Stimulated activated naive CD4-positive, alpha-beta T cell treated with Interleukin-2 at 50 U/mL for 16 hours (primary cell): ENCODE measurements around the gene APH1B.

Experiments
- DNase-seq: peaks from one replicate; lab custom pipeline; 2025; lab: John Stamatoyannopoulos, UW

The APH1B gene

GRCh38 chr15:63254991-63255390, 22.4 kb upstream of the APH1B start:
- no peak for DNase-seq

DNA sequence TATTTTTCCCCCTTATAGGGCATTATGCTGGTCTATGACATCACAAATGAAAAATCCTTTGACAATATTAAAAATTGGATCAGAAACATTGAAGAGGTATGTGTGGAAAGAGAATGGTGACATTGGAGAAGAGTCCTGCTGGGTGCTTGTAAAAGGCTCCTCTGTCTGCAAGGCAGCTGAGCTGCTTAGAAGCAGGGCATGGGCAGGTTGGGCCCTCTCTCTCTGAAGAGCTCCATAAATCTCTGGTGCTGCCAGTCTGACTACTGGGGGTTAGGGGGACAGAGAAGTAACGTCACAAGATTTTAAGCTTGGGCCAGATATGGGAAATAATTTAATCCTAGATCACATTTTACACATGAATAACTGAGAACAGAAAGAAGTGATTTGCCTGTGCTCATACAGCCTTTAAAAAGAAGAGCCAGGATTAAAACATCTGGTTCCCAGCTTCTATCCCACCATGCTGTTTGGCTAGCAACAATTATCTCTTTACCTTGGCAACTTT, 21.9 kb upstream of the APH1B start:
- no peak for DNase-seq

GRCh38 chr15:63256433-63257274, 20.8 kb upstream of the APH1B start:
- no peak for DNase-seq

- DNase-seq: no peak
Observed at GRCh38 chr15:63258658-63259057, 18.7 kb upstream of the APH1B start.

- DNase-seq: no peak
Observed at GRCh38 chr15:63260791-63261190, 16.6 kb upstream of the APH1B start.

DNA sequence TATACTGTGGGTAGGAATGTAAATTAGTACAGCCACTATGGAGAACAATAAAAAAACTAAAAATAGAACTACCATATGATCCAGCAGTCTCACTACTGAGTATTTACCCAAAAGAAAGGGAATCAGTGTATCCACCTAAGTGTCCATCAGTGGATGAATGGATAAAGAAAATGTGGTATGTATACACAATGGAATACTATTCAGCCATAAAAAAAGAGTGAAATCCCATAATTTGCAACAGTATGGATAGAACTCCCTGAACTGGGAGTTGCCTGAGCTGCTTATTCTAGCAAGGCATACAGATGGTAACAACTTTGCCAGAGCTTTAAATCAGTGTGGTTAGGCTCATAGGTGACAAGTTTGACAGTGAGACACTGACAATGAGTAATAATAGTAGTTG, 16.1 kb upstream of the APH1B start:
- DNase-seq: no peak

GRCh38 chr15:63263519-63263918, 13.9 kb upstream of the APH1B start:
- no peak for DNase-seq

GRCh38 chr15:63264688-63265293, 12.6 kb upstream of the APH1B start:
- no peak for DNase-seq

DNA sequence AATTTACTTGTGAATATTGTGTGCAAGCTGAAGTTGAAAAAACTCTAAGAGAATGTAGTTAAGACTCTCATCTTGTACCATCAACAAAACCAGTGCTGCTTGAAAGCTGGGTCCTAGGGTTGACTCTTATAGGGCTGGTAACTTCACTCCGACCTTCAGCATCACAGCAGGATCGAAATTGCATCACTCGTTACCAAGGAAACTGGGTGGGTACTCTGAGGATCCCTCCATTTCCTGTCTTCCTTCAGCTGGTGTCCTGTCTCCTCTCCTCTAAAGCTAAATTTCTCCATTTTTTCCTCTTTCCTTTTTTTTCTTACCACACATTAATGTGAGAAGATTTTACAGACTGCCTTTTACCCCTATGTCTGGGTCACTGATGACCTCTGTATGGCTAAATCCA, 3.0 kb upstream of the APH1B start:
- DNase-seq: no peak

DNA sequence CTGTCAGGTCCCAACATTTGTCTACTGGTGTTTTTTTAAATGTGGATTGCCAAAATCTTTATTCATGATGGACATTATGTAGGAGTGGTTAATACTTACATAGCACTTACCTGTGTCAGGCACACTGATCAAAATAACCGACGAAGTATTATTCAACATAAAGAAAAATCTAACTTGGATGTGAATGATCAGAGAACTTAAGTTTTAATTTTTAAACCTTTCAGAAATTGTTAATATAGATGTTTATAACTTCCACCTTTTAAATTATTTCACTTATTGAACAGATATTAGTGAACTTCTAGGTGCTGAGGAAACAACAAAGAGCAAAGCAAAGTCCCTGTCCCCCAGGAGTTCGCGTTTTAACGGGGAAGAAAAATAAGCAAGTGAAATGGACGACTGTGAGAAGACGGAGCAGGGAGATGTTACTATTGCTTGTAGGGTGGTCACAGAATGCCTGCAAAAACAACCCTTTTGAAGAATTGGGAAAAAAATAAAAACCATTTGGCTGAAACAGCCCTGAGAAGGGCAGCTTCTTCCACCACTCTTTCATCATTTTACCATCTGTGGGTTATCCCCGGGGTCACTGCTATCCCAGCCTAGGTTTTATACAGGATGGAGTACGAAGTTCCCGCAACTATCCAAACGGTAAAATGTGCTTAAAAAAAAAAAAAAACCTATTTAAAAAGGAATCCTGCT, 915 bp upstream of the APH1B start:
- no peak for DNase-seq

DNA sequence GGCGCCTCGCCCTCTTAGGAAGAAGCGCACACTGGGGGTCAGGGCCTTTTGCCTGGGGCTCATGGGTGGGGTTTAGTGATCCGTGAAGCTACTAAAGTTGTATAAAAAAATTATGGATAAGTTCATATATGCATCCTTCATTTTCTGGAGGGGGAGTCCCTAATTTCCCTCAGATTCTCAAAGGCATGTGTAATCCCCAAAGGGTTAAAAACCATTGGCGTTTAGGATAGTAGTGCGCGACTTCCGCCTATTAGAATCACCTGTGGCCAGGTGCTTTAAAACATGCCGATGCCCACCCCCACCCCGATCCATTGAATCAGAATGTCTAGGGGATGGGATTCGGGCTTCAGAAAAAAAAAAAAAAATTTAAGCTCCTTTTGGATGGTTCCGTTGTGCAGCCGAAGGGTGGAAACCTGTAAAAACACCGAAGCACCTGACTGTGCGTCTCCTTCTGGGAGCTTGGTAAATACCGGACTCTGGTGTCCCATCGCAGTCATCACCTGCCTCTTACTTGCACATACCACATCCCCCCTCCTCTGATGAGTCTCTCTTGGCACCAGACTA, 570 bp downstream of the APH1B start:
- no peak for DNase-seq

GRCh38 chr15:63283126-63283525, 5.7 kb downstream of the APH1B start:
- DNase-seq: no peak

DNA sequence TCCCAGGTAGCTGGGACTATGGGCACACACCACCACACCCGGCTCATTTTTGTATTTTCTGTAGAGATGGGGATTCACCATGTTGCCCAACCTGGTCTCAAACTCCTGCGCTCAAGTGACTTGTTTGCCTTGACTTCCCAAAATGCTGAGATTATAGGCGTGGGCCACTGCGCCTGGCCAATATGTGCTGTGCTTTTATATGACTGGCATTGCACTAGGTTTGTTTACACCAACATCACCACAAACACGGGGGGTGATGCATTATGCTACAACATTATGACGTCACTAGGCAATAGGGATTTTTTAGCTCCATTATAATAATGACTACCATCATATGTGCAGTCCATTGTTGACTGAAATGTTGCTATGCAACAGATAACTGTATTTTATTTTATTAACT, 6.9 kb downstream of the APH1B start:
- no peak for DNase-seq

- DNase-seq: no peak
Observed at GRCh38 chr15:63287109-63287508, 9.7 kb downstream of the APH1B start.

DNA sequence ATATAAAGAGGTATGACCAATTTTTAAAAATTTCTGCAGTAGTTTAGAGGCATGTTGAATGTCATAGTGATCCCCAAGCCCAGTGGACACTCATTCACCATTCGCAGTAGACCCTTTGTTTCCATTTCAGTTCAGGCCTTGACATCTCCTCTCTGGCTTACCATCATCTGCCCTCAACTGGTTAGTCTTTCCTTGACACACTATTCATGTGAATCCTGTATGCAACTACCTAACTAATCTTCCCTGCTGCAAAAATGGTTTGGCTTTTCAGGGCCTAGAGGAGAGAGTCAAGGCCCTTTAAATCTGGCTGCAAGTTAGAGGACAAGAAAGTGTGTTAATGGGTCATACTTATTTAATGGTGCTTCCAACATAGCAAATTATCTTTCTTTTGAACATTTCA, 10.9 kb downstream of the APH1B start:
- DNase-seq: no peak

- no peak for DNase-seq
Observed at GRCh38 chr15:63288778-63289378, 11.5 kb downstream of the APH1B start.

DNA sequence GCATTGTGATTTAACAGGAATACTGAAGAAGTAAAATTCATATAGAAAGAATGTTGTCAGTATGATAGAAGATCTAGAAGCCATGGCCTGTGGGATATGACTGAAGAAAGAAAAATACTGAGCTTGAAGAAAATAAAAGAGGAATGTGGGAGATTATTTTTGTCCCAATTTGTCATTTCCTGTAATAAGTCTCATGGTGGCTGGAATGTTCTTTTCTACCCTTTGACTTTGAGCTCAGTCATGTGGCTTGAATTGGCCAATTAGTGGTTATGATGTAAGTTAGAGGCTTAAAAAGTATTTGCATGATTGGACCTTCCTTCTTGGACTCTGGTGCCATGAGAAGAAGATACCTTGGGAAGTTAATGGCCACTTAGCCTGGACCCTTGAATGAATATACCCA, 14.1 kb downstream of the APH1B start:
- no peak for DNase-seq

- no peak for DNase-seq
Observed at GRCh38 chr15:63292241-63292640, 14.8 kb downstream of the APH1B start.

- no peak for DNase-seq
Observed at GRCh38 chr15:63292771-63293170, 15.4 kb downstream of the APH1B start.

DNA sequence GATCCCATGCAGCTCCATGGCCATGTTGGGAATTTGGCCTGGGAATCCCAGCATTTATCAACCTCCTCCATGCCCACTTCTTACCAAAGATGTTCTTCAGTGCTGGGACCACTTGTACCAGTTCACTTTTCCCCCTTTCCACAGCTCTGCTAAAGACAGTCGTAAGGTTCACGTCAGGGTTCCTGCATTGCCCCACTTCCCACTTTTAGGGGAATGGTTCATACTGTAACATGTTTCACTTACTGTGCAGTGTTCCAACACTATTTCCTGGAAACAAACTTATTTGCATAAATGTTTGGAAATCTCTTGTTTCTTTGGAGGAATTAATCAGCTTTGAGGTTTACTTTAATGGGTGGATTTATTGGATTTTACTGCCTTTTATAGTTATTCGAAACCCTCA, 17.0 kb downstream of the APH1B start:
- DNase-seq: no peak

DNA sequence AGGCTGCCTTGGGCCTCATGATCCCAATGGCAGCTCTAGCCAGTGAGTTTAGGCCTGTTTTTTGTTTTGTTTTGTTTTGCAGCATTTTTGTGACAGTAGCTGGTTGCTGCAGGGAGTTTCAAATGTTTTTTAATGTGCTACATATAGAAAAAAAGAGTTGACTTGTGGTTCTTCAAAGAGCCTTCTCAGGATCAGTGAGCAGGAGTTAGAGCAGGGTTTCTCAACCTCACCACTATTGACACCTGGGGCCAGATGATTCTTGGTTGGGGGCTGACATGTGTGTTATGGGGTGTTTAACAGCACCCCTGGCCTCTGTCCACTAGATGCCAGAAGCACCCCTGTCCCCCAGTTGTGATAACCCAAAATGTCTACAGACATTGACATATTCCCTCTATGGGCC, 17.9 kb downstream of the APH1B start:
- no peak for DNase-seq

DNA sequence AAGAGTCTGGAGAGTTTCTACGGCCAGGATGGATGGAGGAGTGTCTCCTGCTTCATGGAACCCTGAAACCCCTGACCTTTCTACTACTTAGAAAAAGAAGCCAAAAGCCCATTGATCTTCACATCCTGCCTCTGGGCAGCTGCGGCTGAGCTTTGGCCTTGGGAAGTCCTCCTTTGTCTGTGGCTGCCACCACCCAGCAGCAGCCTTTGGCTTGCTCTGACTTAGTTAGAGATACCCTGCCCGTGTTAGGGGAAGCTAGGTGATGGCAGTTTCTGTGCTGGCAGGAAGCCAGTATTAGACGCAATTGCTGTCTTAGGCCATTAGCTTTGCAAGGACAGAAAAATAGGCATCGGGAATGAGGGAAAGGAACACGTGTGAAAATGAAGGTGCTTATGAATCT, 18.8 kb downstream of the APH1B start:
- DNase-seq: no peak
